HG03064 (cell line): Measurements from ENCODE around the gene UCN.
"Not testable (repeated sequence)": the region's sequence is repeated elsewhere in the genome, so short reads cannot be mapped to it uniquely, and the experiment has no call there.

Experiments
- ATAC-seq: cut with Tn5 transposase; IDR thresholded peaks from one replicate; pipeline ENCODE4 v1.9.1; 2021; ENCODE audit warnings: low read depth; ENCODE audit not compliant: unreplicated experiment

The UCN gene

DNA sequence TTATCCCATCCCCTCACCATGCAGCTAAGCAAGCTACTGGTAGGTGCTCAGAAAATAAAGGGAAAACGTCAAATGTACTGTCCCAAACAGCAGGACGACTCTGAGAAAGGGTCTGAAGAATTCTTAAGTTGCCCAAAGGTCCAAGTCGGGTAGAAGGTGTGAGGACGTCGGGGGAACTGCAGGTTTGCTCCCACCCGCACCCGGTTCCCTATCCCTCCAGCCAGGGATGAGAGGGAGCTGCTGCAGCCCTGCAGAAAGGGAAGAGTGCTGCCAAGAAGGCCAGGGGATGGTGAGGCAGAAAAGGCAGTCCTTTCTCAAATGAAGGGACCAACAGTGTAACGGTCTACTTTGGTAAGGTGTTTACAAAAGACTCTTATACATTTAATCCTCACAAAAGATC is 6.9 kb upstream of the UCN start:
- ATAC-seq: no peak

DNA sequence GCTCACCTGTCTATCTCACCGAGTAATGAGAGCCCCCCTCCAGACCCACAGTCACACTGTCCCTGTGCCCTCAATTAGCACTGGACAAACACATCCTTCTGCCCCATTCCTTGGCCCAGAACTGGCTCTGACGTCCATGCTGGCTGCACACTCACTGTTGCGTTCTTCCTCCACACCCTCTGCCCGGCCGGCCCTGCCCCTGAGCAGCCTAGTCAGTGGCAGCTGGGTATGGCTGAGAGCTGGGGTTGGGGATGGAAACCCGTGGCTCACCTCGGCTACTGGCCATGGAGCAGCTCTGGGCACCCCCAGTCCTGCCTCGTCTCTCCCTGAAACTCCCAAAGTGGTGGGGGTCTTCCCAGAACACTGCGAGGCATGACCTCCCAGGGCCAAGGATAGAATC is 6.5 kb upstream of the UCN start:
- ATAC-seq: no peak

DNA sequence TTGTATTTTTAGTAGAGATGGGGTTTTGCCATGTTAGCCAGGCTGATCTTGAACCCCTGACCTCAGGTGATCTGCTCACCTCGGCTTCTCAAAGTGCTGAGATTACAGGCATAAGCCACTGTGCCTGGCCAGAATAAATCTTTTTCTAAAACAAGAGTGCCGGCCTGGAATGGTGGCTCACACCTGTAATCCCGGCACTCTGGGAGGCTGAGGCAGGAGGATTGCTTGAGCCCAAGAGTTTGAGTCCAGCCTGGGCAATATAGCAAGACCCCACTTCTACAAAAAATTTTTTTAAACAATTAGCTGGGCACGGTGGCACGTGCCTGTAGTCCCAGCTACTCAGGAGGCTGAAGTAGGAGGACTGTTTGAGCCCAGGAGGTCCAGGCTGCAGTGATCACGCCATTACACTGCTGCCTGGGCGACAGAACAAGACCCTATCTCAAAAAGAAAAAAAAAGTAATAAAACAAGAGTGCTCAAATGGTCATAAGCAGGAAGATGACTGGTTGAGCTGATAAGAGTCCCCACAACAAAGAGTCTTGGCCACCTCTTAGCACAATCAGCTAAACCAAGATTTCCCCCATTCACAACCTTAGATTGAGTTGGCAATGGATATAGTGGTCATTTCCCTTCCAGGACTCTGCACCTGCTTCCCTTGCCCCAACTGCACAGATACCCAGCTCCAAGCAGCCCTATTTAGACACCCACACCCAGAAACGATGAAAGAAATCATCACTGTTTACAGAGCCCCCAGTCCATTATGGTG is 5.8 kb upstream of the UCN start:
- no peak for ATAC-seq

DNA sequence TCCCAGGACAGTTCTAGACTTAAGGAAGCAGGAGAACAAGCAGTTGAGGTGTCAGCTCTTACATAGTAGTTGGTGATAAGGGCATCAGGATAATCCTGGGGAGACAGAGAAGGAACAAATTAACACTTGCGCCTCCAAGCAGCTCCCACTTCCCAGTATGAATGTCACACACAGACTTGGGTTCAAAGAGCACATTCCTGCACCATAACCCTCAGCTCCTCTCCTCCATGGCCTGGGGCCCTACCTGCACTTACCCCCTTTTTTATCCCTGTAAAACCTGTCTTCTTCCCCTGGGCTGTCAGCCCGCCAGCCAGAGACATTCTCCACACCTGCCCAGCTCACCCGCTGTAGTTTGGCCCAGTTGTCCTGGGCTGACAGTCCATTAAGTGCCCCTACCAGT is 3.9 kb upstream of the UCN start:
- no peak for ATAC-seq

DNA sequence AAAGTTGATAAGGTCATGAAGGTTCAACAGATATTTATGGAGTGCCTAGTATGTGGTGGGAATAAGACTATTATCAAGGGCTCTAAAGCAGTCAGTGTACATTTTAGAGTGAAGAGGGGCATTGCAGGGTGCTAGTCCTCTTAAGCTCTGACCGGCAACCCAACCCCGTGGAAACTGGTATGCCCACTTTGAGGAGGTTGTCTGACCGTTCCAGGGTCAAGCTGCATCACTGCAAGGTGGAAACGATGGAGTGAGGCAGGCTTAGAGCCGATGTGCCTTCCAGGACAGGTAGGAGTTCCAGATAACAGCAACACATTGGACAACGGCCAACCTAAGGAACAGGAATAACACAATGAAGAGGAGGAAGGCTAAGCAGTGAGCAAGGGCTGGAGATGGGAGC is 1.4 kb upstream of the UCN start:
- ATAC-seq: no peak

DNA sequence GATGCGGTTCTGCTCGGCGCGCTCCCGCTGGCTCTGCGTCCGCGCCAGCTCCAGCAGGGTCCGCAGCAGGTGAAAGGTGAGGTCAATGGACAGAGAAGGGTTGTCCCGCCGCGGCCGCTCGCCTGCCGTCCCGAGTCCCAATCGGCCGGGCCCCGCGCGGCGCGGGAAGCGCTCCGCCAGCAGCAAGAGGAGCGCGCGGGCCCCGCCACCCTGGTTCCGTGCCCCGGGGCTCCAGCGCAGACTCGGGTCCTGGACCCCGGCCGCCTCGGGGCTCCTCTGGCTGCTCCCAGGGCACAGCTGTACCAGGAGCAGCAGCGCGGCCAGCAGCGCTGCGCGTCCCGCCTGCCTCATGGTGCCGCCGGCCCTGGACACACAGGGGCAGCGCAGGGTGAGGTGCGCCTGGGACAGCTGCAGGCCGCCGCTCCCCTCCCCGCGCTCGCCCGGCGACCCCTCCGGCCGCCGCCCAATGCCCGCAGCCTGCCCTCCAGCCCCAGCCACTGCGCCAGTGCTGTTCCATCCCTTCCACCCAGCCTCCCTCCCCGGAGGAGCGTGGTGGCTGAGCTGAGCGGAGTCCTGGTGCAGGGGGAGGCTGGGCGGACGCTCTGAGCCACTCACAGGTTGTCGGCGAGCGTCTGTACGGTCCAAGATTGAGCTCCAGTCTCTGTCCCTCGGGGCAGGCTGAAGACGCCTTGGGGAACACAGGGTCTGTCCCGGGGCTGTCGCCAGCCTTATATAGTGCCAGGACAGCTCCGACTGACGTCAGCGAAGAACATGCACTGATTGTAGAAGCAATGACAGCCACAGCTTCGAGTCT is 493 bp downstream of the UCN start:
- ATAC-seq: no peak

DNA sequence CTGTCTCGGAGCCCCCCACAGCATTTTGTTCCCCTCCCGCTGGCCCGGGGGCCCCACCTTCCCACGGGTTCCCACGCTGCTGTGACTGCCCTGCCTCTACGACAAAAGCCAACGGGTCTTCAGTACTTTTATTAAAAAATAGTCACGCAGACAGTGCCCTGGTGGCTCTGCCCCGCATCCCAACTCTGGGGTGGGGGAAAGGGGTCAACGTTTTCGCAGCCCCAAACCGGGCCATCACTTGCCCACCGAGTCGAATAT is 1.0 kb downstream of the UCN start:
- ATAC-seq: no peak

DNA sequence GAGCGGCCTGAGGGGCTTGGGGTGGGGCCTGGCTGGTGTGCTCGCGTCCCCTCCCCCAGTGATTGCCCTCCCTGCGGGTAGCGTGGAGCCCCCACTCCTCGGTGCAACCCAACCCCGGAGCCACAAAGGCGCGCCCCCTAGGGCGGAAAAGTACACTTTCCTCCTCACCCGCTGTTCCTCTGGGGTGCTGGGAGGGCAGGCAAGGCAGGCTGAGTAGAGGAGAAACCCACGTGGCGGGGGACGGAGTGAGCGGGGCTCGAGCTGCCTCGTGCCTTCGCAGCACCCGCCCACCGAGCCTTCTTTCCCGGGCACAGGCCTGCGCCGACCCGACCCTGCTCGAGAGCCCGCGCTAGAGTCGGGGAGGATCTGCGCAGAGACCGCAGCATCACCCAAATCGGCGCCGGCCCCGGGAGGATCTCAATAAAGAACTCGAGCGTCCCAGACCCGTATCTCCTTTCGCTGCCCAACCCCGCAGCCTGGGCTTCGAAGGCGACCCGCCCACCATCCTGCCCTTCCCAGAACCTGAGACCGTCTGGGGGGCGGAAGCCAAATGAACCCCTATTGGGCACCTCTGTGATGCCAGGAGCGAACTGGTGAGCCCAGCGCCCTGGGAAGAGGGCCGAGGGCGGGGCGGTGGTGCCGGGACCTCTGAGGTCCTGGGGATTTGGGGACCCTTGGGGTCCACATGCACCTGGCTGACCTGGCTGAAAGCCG is 1.5 kb downstream of the UCN start:
- no peak for ATAC-seq

DNA sequence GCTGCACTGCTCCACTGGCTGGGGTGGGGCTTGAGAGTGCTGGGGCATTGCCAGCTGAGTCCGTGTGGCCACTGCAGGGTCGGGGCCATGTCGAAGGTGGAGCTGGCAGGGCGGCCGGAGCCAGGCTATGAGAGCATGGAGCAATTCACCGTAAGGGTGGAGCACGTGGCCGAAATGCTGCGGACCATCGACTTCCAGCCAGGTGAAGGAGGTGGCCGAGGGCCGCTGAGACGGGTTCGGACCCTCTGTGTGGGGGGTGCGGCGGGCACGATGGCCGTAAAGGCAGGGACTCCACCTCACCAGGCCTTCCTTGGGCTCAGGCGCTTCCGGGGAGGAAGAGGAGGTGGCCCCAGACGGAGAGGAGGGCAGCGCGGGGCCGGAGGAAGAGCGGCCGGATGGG is 2.1 kb downstream of the UCN start:
- ATAC-seq: no peak

DNA sequence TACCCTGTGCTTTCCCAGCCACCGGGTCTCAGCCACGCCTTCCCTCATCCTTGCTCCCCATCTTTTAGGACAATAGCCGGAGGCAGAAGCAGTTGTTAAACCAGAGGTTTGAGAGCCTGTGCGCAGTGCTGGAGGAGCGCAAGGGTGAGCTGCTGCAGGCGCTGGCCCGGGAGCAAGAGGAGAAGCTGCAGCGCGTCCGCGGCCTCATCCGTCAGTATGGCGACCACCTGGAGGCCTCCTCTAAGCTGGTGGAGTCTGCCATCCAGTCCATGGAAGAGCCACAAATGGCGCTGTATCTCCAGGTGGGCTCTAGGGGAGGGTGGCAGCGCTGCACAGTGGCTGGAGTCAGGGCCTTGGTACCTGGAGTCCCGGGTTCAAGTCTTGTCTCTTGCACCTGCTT is 2.7 kb downstream of the UCN start:
- ATAC-seq: no peak

DNA sequence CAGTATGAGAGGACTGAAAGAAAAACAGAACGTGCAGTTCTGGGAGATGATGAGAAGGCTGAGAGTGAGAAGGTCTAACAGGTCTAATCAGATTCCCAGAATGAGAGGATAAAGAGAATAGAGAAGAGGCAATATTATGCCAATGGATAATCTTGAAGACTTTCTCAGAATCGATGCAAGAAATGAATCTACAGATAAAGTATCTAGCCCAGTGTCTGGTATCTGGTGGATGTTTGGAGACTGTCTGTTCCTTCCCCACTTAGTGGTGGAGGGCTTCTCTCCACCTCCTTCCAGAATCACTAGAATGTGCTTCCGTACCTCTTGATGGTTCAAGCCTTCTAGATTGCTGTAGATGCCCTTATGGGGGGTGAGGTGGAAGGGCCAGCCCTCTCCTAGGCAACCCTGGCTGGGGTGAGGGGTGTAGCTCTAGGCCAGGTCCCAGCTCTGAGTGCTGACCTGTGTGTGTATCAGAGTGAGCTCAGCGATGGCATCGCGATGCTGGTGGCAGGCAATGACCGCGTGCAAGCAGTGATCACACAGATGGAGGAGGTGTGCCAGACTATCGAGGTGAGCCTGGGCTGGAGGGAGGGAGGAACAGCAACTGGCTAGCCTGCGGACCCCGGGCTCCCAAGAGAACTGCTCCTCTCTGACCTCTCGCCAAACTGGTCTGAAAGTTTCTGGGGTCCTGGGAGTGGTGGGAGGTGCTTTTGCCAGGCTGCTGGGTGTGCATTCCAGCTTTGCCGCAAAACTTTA is 3.6 kb downstream of the UCN start:
- no peak for ATAC-seq

DNA sequence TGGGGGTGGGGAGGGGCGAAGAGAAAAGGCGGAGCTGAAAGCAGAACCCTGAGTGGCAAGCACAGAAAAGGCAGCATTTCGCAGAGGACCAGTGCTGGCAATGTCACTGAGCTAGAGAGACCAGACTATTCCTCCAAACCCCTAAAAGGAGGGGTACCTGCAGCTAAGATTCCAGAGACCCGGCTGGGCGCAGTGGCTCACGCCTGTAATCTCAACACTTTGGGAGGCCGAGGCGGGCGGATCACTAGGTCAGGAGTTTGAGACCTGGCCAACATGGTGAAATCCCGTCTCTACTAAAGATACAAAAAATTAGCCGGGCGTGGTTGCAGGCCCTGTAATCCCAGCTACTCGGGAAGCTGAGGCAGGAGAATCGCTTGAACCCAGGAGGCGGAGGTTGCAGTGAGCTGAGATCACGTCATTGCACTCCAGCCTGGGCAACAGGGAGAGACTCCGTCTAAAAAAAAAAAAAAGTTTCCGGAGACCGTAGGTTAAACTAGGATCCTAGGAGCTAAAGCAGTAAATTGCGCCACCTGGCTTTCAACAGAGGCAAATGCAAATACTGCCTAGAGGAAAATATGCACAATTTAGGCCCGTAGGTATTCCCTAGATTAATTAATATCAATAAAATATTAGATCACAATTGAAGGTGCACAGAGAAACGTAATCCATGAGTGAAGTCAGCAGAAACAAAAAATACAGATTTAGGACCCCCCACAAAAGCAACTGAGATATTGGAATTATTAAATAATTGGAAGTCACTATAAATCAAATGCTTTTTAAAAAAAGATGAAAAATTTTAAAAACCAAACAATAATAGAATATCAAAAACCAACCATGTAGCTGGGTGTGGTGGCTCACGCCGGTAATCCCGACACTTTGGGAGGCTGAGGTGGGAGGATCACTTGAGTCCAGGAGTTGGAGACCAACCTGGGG is 4.9 kb downstream of the UCN start:
- no peak for ATAC-seq

DNA sequence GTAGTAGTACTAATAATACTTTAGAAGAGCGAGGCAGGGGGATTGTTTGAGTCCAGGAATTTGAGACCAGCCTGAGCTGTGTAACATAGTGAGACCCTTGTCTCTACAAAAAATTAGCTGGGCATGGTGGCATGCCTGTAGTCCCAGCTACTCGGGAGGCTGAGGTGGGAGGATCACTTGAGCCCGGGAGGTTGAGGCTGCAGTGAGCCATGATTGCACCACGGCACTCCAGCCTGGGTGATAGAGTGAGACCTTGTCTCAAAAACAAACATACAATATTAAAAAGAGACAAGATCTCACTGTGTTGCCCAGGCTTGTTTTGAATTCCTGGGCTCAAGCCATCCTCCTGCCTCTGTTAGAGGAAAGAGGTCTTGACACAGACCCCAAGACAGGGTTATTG is 7.6 kb downstream of the UCN start:
- not testable (repeated sequence) for ATAC-seq

DNA sequence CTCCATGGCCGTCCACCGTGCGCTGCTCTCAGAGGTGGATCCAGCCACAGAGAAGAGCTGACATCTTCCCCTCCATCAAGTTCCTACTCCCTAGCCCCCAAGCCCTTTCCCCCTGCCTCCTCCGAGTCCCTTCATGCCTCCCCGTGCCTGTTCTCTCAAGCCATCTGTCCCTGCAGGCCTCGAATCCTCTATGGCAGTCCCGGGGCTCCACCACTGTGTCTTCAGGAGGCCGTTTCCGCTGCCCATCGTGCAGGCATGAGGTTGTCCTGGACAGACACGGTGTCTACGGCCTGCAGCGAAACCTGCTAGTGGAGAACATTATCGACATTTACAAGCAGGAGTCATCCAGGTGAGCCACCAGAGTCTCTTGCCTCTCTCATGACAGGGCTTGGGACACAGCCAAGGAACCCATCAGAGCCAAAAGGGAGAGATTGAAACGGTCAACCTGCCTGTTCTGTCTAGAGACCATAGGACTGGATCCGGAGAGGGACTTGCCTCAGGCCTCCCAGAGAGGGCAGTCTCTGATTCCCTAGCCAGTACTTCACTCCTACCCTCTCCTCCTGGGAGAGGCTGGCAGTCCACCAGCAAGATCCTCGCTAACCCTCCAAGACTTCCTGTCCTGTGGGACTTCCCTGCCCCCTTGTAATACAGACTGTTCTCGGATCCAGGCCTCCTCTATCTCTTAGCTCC is 9.7 kb downstream of the UCN start:
- ATAC-seq: no peak

DNA sequence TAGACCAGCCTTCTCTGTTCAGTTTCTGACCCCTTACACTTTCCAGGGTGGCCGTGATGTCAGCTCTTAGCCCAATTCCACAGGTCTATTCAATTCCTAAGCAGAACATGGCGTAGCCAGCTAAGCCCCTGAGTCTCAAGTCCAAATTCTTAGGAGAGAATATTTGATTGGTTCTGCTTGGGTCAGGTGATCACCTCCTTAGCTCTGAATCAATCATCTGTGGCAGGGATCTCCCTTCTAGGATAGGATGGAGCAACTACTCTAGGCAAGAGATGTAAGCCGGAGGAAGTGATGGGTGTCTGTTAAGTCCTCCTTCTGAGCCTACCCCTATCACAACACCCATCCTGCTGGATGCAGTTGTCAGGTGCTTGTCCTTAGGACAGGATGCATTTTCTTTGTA is 11.1 kb downstream of the UCN start:
- ATAC-seq: no peak

DNA sequence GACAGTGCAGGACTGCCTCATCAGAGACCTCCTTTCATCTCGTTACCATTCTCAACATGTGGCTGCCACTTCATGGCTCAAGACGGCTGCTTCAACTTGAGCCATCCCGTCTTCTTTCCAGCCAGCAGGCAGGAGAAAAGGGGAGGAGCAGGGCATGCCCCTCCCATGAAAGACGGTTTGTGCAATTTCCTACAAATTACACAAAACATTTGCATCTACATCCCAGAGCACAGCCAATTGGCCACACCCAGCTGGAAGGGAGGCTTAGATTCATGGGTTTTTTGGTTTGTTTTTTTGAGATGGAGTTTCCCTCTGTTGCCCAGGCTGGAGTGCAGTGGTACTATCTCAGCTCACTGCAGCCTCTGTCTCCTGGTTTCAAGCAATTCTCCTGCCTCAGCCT is 11.8 kb downstream of the UCN start:
- ATAC-seq: no peak

DNA sequence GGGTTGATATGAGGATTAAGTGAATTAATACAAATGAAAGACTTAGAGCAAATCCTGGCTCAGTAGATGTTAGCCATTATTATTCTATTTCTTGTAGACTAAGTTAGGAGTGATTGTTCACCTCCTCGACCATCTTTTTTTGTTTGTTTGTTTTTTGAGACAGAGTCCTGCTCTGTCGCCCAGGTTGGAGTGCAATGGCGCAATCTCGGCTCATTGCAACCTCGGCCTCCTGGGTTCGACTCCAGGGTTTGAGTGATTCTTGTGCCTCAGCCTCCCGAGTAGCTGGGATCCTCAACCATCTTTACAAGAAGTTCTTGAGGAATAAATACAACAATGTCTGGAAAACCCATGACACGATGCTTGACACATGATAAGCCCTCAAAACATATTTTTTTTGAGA is 13.3 kb downstream of the UCN start:
- ATAC-seq: no peak

DNA sequence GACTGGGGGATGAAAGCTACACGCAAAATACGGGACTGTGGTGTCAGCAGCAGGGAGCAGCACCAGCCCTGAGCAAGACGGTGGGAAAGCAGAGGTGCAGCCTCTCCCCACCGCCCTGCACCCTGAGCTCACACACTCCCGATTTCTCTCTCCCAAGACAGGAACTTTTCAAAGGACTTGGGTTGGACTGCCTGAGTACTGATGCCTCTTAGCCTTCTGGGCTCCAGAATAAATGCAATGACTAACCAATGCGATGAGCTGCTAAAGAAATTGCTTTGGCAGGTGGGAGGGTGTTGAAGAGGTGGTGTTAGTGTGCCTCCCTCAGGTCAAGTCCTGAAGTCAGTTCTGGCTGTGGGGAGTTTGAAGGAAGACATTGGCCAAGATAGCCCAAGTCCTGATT is 16.4 kb downstream of the UCN start:
- no peak for ATAC-seq

DNA sequence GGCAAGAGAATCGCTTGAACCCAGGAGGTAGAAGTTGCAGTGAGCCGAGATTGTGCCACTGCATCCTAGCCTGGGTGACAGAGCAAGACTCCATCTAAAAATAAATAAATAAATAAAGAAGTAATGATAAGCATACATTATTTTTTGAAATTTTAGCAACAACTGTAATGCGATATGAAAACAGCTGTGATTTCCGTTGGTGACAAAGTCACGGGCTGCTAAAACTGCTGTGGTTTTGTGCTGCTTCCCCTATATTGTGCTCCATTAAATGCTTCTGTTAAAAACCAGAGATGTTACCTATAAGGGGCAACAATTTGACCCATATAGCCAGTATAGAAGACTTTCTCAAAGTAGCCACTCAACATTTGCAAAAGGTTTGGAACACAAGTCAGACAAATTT is 17.7 kb downstream of the UCN start:
- ATAC-seq: no peak

DNA sequence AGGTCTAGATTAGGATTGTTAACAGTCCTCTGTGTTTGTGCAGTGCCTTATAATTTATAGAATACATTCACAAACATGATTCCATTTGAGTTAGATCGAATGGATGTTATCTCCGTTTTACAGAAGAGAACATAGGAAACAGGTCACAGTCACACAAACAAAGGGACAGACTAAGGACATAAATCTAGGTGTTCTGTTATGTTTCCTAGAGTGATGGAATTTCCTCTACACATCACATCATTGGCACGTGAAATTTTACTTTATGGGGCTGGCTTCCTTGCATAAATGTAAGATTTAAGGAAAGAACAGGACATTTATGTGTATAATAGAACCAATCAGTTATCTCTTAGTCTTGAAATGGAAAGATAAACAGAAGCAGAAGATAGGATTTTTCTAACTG is 19.6 kb downstream of the UCN start:
- ATAC-seq: no peak
